H9 (cell line): ENCODE results near the gene DAP3. TPM values are rescaled to one million over a fixed set of nuclear protein-coding genes. Genes with fewer than 3 reads are reported as not detected.

Experiments
- DNase-seq: peaks from one replicate; pipeline ENCODE4 v3.0.0-alpha.2; 2017
- H2AFZ ChIP-seq: one replicate; pipeline ENCODE4 v1.6.1; 2013; ENCODE audit warnings: mild to moderate bottlenecking, low read length, control low read depth, moderate library complexity
- H2AK5ac ChIP-seq: 2 replicates; pipeline ENCODE4 v1.6.1; 2013; ENCODE audit warnings: low read length, control low read depth, mixed read lengths; ENCODE audit not compliant: insufficient read length
- H2BK120ac ChIP-seq: one replicate; pipeline ENCODE4 v1.6.1; 2013; ENCODE audit warnings: low read depth, mild to moderate bottlenecking, low read length, control low read depth, inconsistent platforms; ENCODE audit not compliant: poor library complexity, severe bottlenecking
- H2BK12ac ChIP-seq: 2 replicates; pipeline ENCODE4 v1.6.1; 2013; ENCODE audit warnings: low read length, control low read depth, mixed read lengths, low read depth; ENCODE audit not compliant: insufficient read length
- H2BK15ac ChIP-seq: 2 replicates; pipeline ENCODE4 v1.6.1; 2013; ENCODE audit warnings: low read depth, low read length, control low read depth
- H2BK20ac ChIP-seq: one replicate; pipeline ENCODE4 v1.6.1; 2013; ENCODE audit warnings: low read depth, mild to moderate bottlenecking, low read length, control low read depth, inconsistent platforms; ENCODE audit not compliant: poor library complexity, severe bottlenecking
- H2BK5ac ChIP-seq: 2 replicates; pipeline ENCODE4 v1.6.1; 2013; ENCODE audit warnings: low read length, control low read depth, mixed read lengths; ENCODE audit not compliant: insufficient read length
- H3K14ac ChIP-seq: 2 replicates; pipeline ENCODE4 v1.6.1; 2013; ENCODE audit warnings: low read length, control low read depth; ENCODE audit not compliant: insufficient read depth
- H3K18ac ChIP-seq: 2 replicates; pipeline ENCODE4 v1.6.1; 2013; ENCODE audit warnings: low read depth, mild to moderate bottlenecking, mixed read lengths, low read length, control low read depth; ENCODE audit not compliant: insufficient read length
- H3K23ac ChIP-seq: 2 replicates; pipeline ENCODE4 v1.6.1; 2013; ENCODE audit warnings: low read length, control low read depth, mixed read lengths, low read depth; ENCODE audit not compliant: insufficient read length
- H3K23me2 ChIP-seq: 2 replicates; pipeline ENCODE4 v1.6.1; 2013; ENCODE audit warnings: low read depth, mild to moderate bottlenecking, mixed read lengths, low read length, control low read depth; ENCODE audit not compliant: insufficient read length, poor library complexity, severe bottlenecking
- H3K27ac ChIP-seq: 2 replicates; pipeline ENCODE4 v1.5.1; 2013; ENCODE audit warnings: low read length, control low read depth, mixed read lengths, low read depth; ENCODE audit not compliant: insufficient read length
- H3K27me3 ChIP-seq: 2 replicates; pipeline ENCODE4 v1.6.1; 2013; ENCODE audit warnings: low read length, control low read depth, inconsistent platforms; ENCODE audit not compliant: insufficient read depth
- H3K4ac ChIP-seq: 2 replicates; pipeline ENCODE4 v1.6.1; 2013; ENCODE audit warnings: low read depth, mild to moderate bottlenecking, control low read depth, inconsistent platforms, low read length, moderate library complexity
- H3K4me1 ChIP-seq: 2 replicates; pipeline ENCODE4 v1.6.1; 2013; ENCODE audit warnings: low read length, control low read depth, inconsistent platforms; ENCODE audit not compliant: insufficient read depth
- H3K4me2 ChIP-seq: 2 replicates; pipeline ENCODE4 v1.6.1; 2013; ENCODE audit warnings: low read length, control low read depth, mixed read lengths; ENCODE audit not compliant: insufficient read length, insufficient read depth
- H3K56ac ChIP-seq: 2 replicates; pipeline ENCODE4 v1.6.1; 2013; ENCODE audit warnings: low read depth, mild to moderate bottlenecking, mixed read lengths, low read length, control low read depth; ENCODE audit not compliant: insufficient read length
- H3K79me1 ChIP-seq: 2 replicates; pipeline ENCODE4 v1.6.1; 2013; ENCODE audit warnings: low read depth, mild to moderate bottlenecking, moderate library complexity, low read length, control low read depth, inconsistent platforms; ENCODE audit not compliant: insufficient read depth, poor library complexity, severe bottlenecking
- H3K79me2 ChIP-seq: 2 replicates; pipeline ENCODE4 v1.6.1; 2013; ENCODE audit warnings: low read length, control low read depth, inconsistent platforms; ENCODE audit not compliant: insufficient read depth
- H3K9ac ChIP-seq: 2 replicates; pipeline ENCODE4 v1.6.1; 2013; ENCODE audit warnings: low read length, control low read depth, mixed read lengths; ENCODE audit not compliant: insufficient read length; ENCODE audit errors: extremely low read depth
- H3K9me3 ChIP-seq: one replicate; pipeline ENCODE4 v1.6.1; 2013; ENCODE audit warnings: low read depth, low read length, inconsistent platforms; ENCODE audit not compliant: control insufficient read depth
- H3T11ph ChIP-seq: one replicate; pipeline ENCODE4 v1.6.1; 2013; ENCODE audit warnings: mild to moderate bottlenecking, low read length, control low read depth, inconsistent platforms
- H4K20me1 ChIP-seq: one replicate; pipeline ENCODE4 v1.6.1; 2013; ENCODE audit not compliant: control insufficient read depth, insufficient read length, insufficient read depth
- H4K5ac ChIP-seq: 2 replicates; pipeline ENCODE4 v1.6.1; 2013; ENCODE audit warnings: low read depth, mild to moderate bottlenecking, mixed read lengths, low read length, control low read depth; ENCODE audit not compliant: insufficient read length
- H4K8ac ChIP-seq: replicated peaks from 2 replicates; pipeline ENCODE4 v1.6.1; 2013; ENCODE audit warnings: low read length, control low read depth, mixed read lengths, low read depth; ENCODE audit not compliant: insufficient read length
- H4K91ac ChIP-seq: 2 replicates; pipeline ENCODE4 v1.6.1; 2013; ENCODE audit warnings: low read depth, mild to moderate bottlenecking, moderate library complexity, mixed read lengths, low read length, control low read depth; ENCODE audit not compliant: insufficient read length
- H3K27ac Mint-ChIP-seq, 3 experiments: 2 replicates in 2 of 3; 3 replicates in 1 of 3; pipeline ENCODE4 v1.8.0; 2020 to 2021; ENCODE audit warnings: mixed read lengths in 3 of 3, mild to moderate bottlenecking in 1 of 3, moderate library complexity in 1 of 3
- H3K27me3 Mint-ChIP-seq: 2 replicates; pipeline ENCODE4 v1.8.0; 2021; ENCODE audit warnings: low read depth, mild to moderate bottlenecking, moderate library complexity, mixed read lengths
- H3K36me3 Mint-ChIP-seq, 3 experiments: 2 replicates in 2 of 3; 3 replicates in 1 of 3; pipeline ENCODE4 v1.8.0; 2020 to 2021; ENCODE audit warnings: low read depth in 3 of 3, mixed read lengths in 3 of 3; ENCODE audit not compliant: insufficient read depth in 1 of 3
- H3K4me1 Mint-ChIP-seq, 2 experiments: 2 replicates each; pipeline ENCODE4 v1.8.0; 2020; ENCODE audit warnings: mixed read lengths in 2 of 2
- H3K4me3 Mint-ChIP-seq, 2 experiments: 2 replicates in 1 of 2; 3 replicates in 1 of 2; pipeline ENCODE4 v1.8.0; 2020 to 2021; ENCODE audit warnings: mild to moderate bottlenecking in 2 of 2, mixed read lengths in 2 of 2, moderate library complexity in 1 of 2
- H3K9me3 Mint-ChIP-seq, 2 experiments: 2 replicates in 1 of 2; 3 replicates in 1 of 2; pipeline ENCODE4 v1.8.0; 2020; ENCODE audit warnings: mild to moderate bottlenecking in 2 of 2, mixed read lengths in 2 of 2, moderate library complexity in 1 of 2
- CTCF ChIP-seq: fragments of 200-600 bp; sonication (generic); conservative IDR thresholded peaks from 3 replicates; pipeline ENCODE4 v1.8.0; 2021; ENCODE audit warnings: antibody characterized with exemption, mild to moderate bottlenecking
- WGBS: extraction: QIAGEN DNeasy Blood & Tissue Kit; methylation state at CpG from one replicate; pipeline ENCODE4 v1.1.7; 2013; ENCODE audit warnings: missing lambda C conversion rate, low lambda C conversion rate, mixed read lengths; ENCODE audit not compliant: insufficient read length; ENCODE audit errors: extremely low coverage; 5-methylcytosine and 5-hydroxymethylcytosine counted together
- total RNA-seq: library from RNA; stranded (reverse); gene quantifications from 2 replicates; pipeline ENCODE4 v1.2.1, GENCODE V29; 2021

DAP3 gene
- total RNA-seq, 1 experiment from 2014 or later: 114 TPM

GRCh38 chr1:155760751-155761475 is 72.0 kb downstream of the DAP3 start:
- Histone ChIP-seq H2BK12ac (no peak overlapping the region), H3K23me2 (no peaks in the 10 kb centered on the region), H3K14ac (no peak overlapping the region), H3K79me1 (no peaks in the 10 kb centered on the region), H2BK20ac (no peak overlapping the region), H3K56ac (no peak overlapping the region), H4K8ac (no peak overlapping the region), H3K9me3 (no peaks in the 10 kb centered on the region), H3K4me2 (no peak overlapping the region), H3K9ac (no peak overlapping the region), H3K18ac (no peak overlapping the region), H2BK120ac (no peak overlapping the region), H3K27ac (no peak overlapping the region), H2AK5ac (no peak overlapping the region), H3K27me3 (no peaks in the 10 kb centered on the region), H2AFZ (no peak overlapping the region), H4K20me1 (no peaks in the 10 kb centered on the region), H3K4me1 (no peaks in the 10 kb centered on the region), H4K91ac (no peak overlapping the region), H3K4ac (no peak overlapping the region), H3K79me2 (no peaks in the 10 kb centered on the region), H2BK5ac (no peak overlapping the region), H2BK15ac (no peak overlapping the region), H3T11ph (no peak overlapping the region), H4K5ac (no peak overlapping the region), H3K23ac (no peak overlapping the region)
- no peak for DNase-seq
- Mint-ChIP-seq H3K4me3 (no peak overlapping the region), H3K9me3 (no peaks in the 10 kb centered on the region), H3K4me1 (peaks cover 6 to 13% of the 10 kb centered on the region in 2 experiments; a peak in 3 of 4 replicates), H3K27ac (peak overlapping the region in 2 of 3 experiments; percentile 65 to 84; a peak in 4 of 7 replicates), H3K27me3 (no peaks in the 10 kb centered on the region), H3K36me3 (peaks cover 34 to 86% (median 62%) of the 10 kb centered on the region in 3 experiments; a peak in 6 of 7 replicates)
- whole genome bisulfite sequencing: no CpG with 5 or more reads among the region's 2 CpGs
- TF ChIP-seq CTCF: no peak
